Retina (tissue), 1 donor: ENCODE results near the gene IFT88.

Experiments used
- DNase-seq: peaks from one replicate; pipeline ENCODE4 v3.0.0-alpha.2; 2016

The IFT88 gene

GRCh38 chr13:20567881-20568528 is 1.0 kb downstream of the IFT88 start:
- DNase-seq: no peak

- DNase-seq: no peak
Observed at GRCh38 chr13:20570517-20570916, 3.6 kb downstream of the IFT88 start.

DNA sequence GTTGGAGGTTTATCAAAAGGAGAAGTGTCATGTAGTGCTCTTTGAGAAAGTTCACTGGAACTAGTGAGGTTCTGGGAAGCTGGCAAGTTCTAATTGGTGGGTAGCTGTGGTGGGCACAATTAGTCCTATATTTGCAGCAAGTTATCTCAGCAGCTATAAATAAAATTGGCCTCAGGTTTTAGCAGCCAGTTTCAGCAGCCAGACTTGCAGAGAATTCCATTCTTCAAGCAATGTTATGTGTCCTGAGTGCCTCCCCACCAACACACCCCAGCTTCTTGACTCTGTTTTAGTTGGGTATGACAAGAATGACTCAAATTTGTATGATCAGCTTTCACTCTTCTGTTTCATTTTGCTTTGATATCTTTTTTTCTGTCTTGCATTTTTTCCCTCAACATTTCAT is 4.7 kb downstream of the IFT88 start:
- no peak for DNase-seq

GRCh38 chr13:20573186-20573585 is 6.2 kb downstream of the IFT88 start:
- DNase-seq: no peak

DNA sequence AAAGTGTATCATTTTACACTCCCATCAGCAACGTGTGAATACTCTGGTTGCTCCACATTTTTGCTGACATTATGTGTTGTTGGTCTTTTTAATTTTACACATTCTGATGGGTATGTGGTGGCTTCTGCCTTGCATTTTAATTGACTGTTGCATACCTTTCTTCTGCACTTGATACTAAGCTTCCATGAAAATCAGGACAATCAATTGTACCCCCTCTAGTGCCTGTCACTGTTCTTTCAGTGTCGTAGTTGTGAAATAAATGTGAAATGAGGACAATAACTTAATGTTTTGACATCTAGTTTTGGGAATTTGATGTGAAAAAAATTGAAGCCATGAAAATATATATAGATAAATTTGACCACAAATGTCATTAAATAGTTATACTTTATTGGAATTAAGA is 6.7 kb downstream of the IFT88 start:
- no peak for DNase-seq

DNA sequence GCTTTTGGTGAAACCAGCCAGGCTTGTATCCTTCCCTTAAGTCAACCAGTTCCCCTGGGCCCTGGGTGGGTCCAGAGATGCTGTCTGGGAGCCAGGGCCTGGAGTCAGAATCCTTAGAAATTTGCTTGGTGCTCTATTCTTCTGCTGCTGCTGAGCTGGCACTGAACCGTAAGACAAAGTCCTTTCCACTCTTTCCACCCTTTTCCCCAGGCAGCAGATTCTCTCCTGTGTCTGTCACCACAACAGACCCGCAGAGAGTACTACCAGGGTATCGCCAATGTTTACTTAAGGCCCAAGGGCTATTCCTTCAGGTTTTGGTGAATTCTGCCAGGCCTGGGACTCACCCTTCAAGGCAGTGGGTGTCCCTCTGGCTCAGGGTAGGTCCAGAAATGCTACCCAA is 12.2 kb downstream of the IFT88 start:
- DNase-seq: no peak

- DNase-seq: no peak
Observed at GRCh38 chr13:20580257-20580656, 13.3 kb downstream of the IFT88 start.

- DNase-seq: no peak
Observed at GRCh38 chr13:20582026-20582425, 15.1 kb downstream of the IFT88 start.

- no peak for DNase-seq
Observed at GRCh38 chr13:20583803-20584293, 16.9 kb downstream of the IFT88 start.

GRCh38 chr13:20585371-20585770 is 18.4 kb downstream of the IFT88 start:
- DNase-seq: no peak

DNA sequence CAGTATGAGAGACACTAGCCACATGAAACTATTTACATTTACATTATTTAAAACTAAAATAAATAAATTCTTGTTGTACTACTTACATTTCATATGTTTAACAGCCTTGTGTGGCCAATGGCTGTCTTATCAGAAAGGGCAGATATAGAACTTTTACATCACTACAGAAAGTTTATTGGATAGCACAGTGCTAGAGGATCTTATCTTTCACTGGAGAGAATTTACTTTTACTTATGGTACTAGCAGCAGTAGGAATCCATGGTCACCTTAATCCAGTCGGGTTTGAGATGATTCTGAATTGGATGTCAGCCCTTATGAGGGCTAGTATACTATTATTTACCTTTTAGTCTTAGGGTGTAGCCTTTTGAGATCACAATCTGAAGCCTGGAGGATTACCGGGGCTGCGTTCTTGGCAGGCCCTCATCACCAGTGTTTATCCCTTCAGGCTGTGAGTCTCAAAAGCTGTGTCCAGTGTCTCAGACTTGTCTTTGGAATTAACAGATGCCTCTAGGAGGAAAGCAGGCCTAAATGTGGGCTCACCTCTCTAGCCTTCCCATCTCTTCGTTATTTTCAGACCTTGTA is 21.7 kb downstream of the IFT88 start:
- no peak for DNase-seq

- no peak for DNase-seq
Observed at GRCh38 chr13:20590561-20590960, 23.6 kb downstream of the IFT88 start.

DNA sequence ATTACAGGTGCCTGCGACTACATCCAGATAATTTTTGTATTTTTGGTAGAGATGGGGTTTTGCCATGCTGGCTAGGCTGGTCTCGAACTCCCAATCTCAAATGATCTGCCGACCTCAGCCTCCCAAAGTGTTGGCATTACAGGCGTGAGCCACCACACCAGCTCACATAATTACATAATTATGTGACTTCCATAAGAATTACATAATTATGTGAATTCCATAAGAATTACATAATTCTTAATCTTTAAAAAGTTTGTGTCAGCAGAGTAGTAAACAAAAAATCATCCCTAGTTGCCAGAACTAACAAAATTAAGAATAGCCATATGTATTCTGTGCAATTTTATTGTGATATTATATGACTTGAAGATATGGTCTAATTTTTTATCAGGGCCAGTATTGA is 25.6 kb downstream of the IFT88 start:
- no peak for DNase-seq

- no peak for DNase-seq
Observed at GRCh38 chr13:20594280-20594679, 27.3 kb downstream of the IFT88 start.

DNA sequence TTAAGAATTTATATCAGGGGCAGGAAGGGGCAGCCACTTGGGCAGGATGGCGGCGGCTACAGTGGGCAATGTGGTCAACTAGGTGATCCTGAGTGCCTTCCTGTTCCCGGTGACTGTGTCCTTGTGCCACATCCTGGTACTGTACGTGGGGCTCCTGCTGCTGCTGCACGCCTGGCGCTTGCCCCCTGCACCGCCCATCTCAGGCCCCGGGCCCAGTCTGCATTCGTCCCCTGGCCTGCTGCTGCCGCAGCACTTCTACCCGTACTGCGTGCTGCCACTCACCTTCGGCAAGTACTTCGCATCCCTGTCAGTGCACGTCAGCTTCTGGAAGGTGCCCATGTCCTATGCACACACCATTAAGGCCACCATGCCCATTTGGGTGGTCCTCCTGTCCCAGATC is 40.1 kb downstream of the IFT88 start:
- DNase-seq: no peak

- DNase-seq: no peak
Observed at GRCh38 chr13:20608438-20609020, 41.6 kb downstream of the IFT88 start.

- DNase-seq: no peak
Observed at GRCh38 chr13:20609145-20609544, 42.2 kb downstream of the IFT88 start.

DNA sequence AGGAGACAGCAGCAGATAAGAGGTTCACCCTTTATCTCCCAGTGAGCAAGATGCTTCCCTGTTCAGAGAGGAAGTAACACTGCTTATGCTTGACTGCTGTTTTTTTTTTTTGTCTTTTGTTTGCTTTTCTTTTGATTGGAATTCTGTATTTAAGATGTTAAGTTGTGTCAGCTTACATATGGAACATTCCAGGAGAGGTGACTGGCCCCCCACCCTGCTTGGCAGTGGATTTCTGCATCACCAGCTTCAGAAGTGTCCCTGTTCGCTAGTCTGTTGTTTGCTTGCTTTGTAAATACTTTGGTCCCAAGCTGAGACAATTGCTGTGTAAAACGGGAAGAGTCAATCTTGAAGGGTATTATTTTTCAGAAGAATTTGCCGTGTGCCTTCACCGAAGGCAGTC is 43.0 kb downstream of the IFT88 start:
- DNase-seq: no peak

- no peak for DNase-seq
Observed at GRCh38 chr13:20616059-20616797, 49.3 kb downstream of the IFT88 start.

GRCh38 chr13:20623000-20623399 is 56.0 kb downstream of the IFT88 start:
- no peak for DNase-seq

DNA sequence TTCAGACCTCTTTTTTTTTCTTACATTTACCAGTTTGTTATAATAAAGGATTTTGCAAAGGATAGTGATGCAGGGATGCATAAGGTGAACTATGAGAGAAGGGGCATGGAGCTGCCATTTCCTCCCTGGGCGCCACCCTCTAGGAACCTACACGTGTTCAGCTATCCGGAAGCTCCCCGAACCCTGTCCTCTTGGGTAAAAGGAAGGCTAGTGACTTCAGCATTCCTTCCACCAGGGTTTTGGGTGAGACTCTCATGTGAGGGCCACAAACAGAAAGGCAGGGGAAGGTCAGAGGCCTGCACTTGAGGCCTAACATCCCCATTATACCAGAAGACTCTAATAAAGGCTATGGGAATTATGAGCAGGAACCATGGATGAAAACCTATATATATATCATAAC is 57.3 kb downstream of the IFT88 start:
- no peak for DNase-seq

DNA sequence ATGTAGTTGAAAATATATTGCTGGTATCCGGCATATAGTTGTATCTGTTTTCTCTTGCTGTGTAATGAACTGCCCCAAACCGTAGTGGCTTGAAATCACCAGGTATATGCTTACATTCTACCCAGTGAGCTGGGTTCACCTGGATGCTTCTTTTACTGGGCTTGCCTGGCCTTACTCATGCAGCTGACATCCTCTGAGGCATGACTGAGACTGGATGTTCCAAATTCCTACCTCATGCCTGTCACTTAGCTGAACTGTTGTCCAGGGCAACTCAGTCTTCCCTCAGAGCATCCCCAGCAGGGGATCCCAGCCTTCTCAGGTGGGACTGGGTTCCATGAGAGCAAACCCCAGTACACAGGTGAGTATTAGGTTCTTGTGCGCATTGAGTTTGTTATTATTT is 66.8 kb downstream of the IFT88 start:
- no peak for DNase-seq

DNA sequence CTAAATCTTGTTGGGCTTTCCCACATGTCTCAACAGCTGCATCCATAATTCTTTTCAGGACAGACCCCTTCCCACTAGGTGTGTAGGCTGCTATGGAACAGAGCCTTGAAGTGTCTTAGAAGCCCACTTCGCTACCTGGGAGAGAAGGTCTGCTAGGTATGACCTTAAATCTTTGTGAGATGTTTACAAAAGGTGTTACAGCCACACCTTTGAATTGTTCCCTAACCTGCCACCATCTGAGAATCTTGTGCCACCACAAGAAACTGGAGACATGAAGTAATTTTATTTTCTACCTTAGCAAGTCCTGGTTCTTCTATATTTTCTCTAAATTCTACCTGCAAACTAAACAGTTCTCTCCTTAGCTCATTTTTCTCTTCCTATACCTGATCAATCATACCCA is 69.1 kb downstream of the IFT88 start:
- no peak for DNase-seq

DNA sequence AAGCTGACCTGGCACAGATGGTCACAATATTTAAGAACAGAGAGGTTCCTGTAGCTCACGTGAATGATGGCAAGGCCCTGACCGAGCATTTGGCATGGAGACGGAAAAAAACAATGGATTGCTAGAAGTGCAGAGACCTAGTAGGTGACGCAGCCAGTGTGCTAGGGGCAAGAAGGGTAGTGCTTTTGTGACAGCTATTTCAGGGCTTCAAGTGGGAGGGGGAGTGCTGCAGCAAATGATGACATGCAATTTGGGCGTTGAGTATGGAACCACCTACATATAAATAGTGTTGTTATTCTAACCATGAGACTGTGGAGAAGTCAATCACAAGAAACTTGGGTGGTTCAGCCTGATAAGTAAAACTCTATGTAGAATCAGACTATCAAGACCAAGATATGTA is 70.9 kb downstream of the IFT88 start:
- no peak for DNase-seq
